ENCODE measurements around the gene BIRC3.

Gene BIRC3

DNA sequence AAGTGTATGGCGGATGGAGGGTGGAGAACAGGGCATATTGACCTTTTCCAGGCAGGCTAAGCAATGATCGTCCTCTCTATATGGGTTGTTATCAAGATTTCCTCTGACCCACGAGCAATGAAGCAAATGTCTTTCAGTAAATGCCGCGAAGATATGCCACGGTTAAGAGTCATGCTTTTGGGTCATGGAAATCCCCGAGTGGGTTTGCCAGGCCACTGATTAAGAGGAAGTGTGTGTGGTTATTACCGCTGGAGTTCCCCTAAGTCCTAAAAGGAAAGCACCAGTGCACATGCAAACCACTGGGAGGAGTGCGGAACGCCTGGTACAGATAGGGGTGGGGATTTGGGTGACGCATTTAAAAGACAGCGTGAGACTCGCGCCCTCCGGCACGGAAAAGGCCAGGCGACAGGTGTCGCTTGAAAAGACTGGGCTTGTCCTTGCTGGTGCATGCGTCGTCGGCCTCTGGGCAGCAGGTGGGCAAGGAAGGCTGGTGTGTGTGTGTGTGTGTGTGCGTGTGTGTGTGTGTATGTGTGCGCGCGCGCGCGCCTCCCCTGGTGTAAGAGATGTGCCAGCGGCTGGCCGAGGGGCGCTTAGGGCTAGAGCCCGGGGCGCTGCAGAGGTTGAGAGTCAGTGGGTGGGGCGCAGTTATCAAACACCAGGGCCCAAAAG, at the start of gene BIRC3:
Gene BIRC3 (plus strand): TSS at position 386 of the 669 bp plus-strand sequence. CDS start 7,026 bp downstream, outside the sequence.
- H3K4me3 ChIP-seq (ENCODE audit: low read depth, low read length), result peak within 1 kb of the TSS; percentile 70
- TF ChIP-seq, protein P1, sequence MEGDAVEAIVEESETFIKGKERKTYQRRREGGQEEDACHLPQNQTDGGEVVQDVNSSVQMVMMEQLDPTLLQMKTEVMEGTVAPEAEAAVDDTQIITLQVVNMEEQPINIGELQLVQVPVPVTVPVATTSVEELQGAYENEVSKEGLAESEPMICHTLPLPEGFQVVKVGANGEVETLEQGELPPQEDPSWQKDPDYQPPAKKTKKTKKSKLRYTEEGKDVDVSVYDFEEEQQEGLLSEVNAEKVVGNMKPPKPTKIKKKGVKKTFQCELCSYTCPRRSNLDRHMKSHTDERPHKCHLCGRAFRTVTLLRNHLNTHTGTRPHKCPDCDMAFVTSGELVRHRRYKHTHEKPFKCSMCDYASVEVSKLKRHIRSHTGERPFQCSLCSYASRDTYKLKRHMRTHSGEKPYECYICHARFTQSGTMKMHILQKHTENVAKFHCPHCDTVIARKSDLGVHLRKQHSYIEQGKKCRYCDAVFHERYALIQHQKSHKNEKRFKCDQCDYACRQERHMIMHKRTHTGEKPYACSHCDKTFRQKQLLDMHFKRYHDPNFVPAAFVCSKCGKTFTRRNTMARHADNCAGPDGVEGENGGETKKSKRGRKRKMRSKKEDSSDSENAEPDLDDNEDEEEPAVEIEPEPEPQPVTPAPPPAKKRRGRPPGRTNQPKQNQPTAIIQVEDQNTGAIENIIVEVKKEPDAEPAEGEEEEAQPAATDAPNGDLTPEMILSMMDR (IDR thresholded peaks at IDR 0.05; ENCODE audit: low read depth, low read length), result no peak; the same call in 1 of the 2 replicates

DNA sequence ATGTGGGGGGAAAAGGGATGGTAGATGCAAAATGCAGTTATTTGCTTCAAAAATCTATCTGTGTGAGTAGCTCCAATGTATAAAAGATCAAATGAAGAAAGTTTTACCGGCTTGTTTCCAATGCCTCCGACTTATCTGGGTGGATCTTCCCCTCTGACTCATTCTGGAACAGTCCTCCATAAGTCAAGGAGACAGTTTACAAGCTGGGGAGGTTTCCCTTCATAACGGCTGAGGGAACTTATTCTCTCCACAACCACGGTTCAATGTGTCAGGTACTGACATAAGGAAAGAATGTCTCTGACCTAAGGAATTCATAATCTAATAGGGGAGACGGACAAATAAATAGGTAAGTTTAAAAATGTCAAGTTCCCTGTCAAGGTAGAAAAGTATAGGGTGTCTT, 49.7 kb upstream of the BIRC3 start:
- H3K4me3 ChIP-seq (ENCODE audit: low read depth, low read length), result peak overlapping the region; percentile 59
- TF ChIP-seq, protein P1 (IDR thresholded peaks at IDR 0.05; ENCODE audit: low read depth, low read length), result no peak

DNA sequence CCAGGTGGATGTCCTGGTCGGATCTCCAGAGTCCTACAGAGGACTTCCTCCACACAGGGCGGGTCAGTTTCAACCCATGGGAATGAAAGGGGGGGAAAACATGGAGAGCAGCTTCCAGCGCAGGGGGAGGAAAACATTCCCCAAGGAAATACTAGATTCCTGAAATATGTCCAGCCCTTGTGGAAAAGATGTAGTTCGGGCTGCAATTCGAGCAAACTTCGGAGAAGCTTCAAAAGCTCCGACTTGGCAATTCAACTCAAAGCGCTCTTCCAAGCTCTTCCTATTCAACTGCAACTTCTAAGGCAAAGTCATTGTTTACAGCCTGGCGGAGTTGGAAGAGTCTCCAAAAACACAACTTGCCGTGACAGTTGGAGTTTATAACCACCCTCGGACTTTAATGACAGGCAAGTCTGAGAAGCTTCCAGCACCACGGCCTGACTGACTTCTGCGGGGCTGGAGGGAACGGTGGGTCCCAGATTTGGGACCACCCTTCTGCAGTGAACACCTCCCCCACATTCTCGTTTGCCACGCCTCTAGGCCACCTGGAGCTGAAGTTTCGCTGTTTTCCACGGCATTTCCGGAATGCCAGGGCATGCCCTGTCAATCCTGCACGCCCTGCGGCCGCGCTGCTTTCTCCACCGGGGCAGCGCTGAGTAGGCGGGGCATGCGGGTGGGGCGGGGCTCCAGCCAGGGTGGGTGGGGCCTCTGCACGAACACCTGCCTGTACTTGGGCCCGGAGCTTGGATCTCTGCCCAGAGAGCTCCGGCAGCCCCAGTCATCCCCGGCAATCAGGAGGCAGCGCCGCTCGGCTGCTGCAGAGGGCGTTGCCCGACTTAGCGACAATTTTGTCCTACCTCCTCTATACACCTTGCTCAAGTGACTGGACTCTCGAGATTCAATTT, 49.0 kb upstream of the BIRC3 start:
- TF ChIP-seq, protein P1 (IDR thresholded peaks at IDR 0.05; ENCODE audit: low read depth, low read length), result no peak
- peak overlapping the region; percentile 59 for H3K4me3 ChIP-seq (ENCODE audit: low read depth, low read length)

DNA sequence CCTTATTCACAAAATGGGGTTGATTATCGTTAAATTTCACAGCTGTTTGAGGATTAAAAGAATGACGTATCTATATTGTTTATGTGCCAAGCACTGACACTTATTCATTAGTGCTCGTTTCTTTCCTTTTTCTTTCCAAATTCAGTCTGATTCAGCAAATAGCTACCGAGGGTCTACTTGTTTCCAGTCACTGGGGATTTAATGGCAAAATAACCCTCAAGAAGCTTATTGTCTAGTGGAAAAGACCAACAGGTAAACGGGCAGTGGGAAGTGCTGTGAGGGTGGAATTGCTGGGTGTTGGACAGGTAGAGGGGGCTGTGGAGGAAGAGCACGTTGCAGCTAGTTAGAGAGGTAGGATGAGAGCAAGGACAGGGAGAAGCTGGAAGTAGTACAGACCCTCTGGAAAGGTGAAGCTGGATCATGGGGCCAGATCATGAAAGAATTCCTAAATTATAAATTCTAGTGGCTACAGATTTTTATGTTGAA, 48.3 kb upstream of the BIRC3 start:
- TF ChIP-seq, protein P1 (IDR thresholded peaks at IDR 0.05; ENCODE audit: low read depth, low read length), result no peak
- peak overlapping the region; percentile 59 for H3K4me3 ChIP-seq (ENCODE audit: low read depth, low read length)

DNA sequence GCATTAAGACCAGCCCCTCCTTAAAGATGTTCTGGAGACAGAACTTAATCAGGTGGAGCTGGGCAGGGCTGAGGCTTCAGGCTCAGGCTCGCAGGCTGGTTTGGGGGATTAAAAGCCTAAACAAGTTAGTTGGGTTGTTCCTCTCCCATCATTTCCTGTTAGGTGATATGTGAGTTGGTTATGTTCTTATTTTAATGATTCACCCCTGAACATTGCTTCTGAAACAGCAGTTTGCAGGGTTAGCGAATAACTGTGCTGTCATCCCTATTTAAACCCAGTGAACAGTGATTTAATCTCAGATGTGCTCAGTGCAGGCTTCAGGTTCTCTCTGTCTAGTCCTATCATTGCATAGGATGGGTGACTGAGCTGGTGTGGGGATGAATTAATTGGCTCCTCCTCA, 47.4 kb upstream of the BIRC3 start:
- no peak overlapping the region for H3K4me3 ChIP-seq (ENCODE audit: low read depth, low read length)
- TF ChIP-seq, protein P1 (IDR thresholded peaks at IDR 0.05; ENCODE audit: low read depth, low read length), result no peak

DNA sequence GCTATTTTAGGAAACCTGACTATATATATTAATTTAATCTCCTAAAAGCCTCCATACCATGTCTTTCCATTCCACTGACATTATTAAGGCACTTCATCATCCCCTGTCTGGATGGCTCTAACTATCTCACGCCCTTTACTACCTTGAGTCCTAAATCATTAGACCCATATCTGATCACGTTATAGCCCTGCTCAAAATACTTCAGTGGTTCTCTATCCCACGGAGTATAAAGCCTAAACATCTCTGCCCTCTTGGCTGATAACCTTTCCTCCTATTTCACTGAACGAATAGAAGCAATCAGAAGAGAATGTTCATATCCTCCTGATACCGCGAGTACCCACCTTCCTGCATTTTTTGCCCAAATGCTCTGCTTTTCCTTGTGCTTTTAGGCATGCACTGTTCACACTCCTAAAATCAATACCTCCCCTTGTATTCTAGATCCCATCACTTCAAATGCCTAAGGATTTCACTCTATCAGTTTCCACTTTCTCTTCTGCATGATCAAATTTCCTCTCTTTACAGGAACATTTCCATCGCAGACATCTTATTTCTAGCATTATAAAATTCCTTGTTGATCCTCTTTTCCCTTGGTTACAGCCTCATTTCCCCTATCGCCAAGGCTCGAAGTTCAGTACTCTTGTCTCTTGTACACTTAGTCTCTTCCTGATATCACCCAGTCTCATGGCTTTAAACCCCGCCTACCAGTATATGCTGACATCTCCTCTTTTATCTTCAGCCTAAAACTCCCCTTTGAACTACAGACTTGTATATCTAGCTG, 45.0 kb upstream of the BIRC3 start:
- TF ChIP-seq, protein P1 (IDR thresholded peaks at IDR 0.05; ENCODE audit: low read depth, low read length), result no peak
- no peak overlapping the region for H3K4me3 ChIP-seq (ENCODE audit: low read depth, low read length)
